GM13976 (cell line): ENCODE measurements around the gene ELOVL6.

Experiments
- DNase-seq: peaks from one replicate; pipeline ENCODE4 v3.0.0; 2012; ENCODE audit warnings: low spot score
- in situ Hi-C: fragments of 300-500 bp; cut with MboI; formaldehyde crosslinking; loops from one replicate; pipeline ENCODE4 v1.12.0; 2022; ENCODE audit warnings: low sequenced_read_pairs, mixed read lengths, inconsistent platforms; ENCODE audit not compliant: unreplicated experiment
- TF ChIP-seq, protein P1 (sequence below): IDR thresholded peaks from 2 replicates; pipeline ENCODE4 v1.5.1; 2012; ENCODE audit warnings: borderline replicate concordance, mild to moderate bottlenecking; ENCODE audit not compliant: insufficient read depth; ENCODE audit errors: extremely low read depth, missing control alignments, control extremely low read depth

The ELOVL6 gene

DNA sequence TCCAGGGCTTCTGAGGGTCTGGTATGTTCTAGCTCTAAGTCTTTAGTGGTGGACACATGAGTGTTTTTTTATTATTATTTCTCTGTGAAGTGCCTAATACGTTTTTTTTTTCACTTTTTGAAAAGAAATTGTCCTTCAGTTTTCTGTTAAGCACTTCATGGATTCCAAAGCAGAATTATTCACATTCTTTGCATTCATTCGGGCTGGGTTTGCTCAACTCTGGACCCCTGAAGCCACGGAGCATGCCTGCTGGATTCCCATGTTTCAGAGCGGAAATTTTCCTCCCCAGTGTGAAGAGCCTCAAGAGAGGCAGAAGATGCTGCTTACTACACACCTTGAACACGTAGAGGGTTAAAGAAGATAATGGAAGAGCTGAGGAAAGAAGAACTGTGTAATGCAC lies 178.3 kb downstream of the ELOVL6 start:
- no peak for DNase-seq
- TF ChIP-seq, protein P1, sequence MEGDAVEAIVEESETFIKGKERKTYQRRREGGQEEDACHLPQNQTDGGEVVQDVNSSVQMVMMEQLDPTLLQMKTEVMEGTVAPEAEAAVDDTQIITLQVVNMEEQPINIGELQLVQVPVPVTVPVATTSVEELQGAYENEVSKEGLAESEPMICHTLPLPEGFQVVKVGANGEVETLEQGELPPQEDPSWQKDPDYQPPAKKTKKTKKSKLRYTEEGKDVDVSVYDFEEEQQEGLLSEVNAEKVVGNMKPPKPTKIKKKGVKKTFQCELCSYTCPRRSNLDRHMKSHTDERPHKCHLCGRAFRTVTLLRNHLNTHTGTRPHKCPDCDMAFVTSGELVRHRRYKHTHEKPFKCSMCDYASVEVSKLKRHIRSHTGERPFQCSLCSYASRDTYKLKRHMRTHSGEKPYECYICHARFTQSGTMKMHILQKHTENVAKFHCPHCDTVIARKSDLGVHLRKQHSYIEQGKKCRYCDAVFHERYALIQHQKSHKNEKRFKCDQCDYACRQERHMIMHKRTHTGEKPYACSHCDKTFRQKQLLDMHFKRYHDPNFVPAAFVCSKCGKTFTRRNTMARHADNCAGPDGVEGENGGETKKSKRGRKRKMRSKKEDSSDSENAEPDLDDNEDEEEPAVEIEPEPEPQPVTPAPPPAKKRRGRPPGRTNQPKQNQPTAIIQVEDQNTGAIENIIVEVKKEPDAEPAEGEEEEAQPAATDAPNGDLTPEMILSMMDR = no peak
- in situ Hi-C loops = loop anchor here (25.0 kb wide), 1 partner anchor 292 kb away; no protein-coding TSS in a partner anchor

GRCh38 chr4:110019153-110019552 lies 179.3 kb downstream of the ELOVL6 start:
- in situ Hi-C loops = loop anchor here (25.0 kb wide), 1 partner anchor 293 kb away; no protein-coding TSS in a partner anchor
- TF ChIP-seq, protein P1 = no peak

DNA sequence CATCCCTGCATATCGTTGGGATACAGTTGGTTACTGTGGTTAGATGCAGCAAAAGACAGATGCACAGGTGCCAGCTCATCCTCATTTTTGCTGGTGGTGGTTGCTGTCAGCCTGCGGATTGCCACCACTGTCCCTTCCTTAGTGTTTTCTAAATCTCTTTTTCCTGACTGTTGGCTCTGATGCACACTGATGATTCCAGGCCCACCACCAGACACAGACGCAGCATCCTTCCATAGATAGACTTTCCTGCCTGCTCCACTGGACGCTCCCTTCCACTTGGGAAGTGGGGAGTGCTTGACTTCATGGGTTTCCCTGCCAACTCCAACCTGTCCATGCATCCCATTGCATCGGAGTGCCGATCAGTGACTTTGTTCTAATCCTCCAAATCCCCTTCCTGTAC lies 184.2 kb downstream of the ELOVL6 start:
- TF ChIP-seq, protein P1 = no peak
- DNase-seq = no peak
- in situ Hi-C loops = loop anchor here (25.0 kb wide), 1 partner anchor 298 kb away; no protein-coding TSS in a partner anchor

More at GRCh38 chr4:110019153-110019552, 179.3 kb downstream of the ELOVL6 start:
- DNase-seq = no peak

DNA sequence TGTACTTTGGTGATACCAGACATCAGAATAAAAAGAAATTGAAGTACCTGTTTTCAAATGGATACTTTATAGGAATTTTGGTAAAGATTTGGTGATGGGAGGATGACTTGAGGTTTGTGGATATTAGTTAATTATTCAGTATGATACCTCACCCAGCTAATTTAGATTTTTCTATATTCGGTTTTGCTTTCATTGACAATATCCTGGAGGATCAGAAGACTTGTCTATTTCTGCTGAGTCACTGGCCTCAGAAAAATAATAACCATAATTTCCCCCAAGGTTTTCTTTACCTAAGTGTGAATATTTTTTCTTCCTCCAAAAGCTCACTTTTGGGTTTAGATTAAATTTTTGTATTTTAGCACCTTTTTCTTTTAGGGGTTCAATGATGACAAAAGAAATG lies 185.5 kb downstream of the ELOVL6 start:
- TF ChIP-seq, protein P1 = no peak
- in situ Hi-C loops = loop anchor here (25.0 kb wide), 1 partner anchor 299 kb away; no protein-coding TSS in a partner anchor
- no peak for DNase-seq

DNA sequence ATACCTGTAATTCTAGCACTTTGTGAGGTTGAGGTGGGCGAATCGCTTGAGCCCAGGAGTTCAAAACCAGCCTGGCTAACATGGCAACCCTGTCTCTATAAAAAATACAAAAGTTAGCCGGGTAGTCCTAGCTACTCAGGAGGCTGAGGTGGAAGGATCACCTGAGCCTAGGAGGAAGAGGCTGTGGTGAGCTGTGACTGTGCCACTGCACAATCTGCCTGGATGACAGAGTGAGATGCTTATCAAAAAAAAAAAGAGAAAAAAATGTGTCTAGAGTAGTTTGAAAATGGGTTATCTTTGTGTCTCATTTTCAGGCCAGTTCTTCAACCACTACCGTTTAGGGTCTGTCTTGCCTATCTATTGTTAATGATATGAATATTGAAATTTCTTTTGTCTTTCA lies 187.6 kb downstream of the ELOVL6 start:
- in situ Hi-C loops = loop anchor here (25.0 kb wide), 1 partner anchor 302 kb away; no protein-coding TSS in a partner anchor
- TF ChIP-seq, protein P1 = no peak
- DNase-seq = no peak

DNA sequence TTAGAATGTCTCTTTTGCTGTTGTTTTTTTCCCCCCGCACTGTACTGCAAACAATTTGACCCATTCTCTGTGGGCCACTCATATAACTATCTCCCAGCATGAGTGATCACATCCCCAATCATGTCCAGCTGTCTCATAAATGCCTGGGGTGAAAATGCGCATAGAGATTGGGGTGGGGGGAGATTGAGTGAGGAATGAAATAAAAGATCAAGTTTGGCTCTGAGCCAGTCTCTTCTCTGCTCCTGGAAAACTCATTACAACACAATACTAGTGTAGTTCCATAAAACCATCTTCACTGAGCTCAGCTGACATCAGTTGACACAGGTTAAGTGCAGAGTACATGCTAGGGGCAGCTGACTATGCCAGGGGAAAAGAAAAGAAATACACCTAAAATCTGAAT lies 188.9 kb downstream of the ELOVL6 start:
- TF ChIP-seq, protein P1 = no peak
- in situ Hi-C loops = loop anchor here (25.0 kb wide), 1 partner anchor 303 kb away; no protein-coding TSS in a partner anchor
- DNase-seq = no peak

DNA sequence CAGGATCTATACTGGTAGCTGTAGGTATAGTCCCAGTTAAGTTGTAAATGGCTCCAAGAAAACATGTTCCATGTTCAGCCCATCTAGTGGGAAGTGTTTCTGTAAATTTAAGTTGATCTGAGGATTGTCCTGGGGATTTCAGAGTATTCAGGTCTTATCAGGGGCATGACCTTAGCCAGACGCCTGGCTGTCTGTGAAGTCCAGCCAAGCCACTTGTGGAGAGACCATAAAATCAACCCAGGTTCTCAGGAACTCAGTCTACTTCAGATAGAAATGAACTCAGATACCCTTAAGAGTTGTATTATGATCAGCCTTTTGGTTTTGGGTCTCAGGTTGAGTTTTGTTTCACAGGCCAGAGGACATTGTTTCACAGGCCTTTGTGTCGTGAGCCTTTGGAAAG lies 189.9 kb downstream of the ELOVL6 start:
- DNase-seq = no peak
- TF ChIP-seq, protein P1 = no peak
- in situ Hi-C loops = loop anchor here (25.0 kb wide), 1 partner anchor 304 kb away; no protein-coding TSS in a partner anchor
